T-cell (primary cell): ENCODE data around the gene MTIF3. TPM values are rescaled to one million over a fixed set of nuclear protein-coding genes. Genes with fewer than 3 reads are reported as not detected.

Experiments
- total RNA-seq, 35 experiments: library from RNA in 6 of 35; stranded (reverse) in 6 of 35; fragments of 120-200 nt in 1 of 35; gene quantifications; one replicate each; pipeline versions ENCODE4 v1.2.1 to v1.2.4 and lab custom pipeline; 2013 to 2026

MTIF3 gene
- total RNA-seq, 5 donors from 2014 or later (not counting 1 experiment from before 2014, with no cell fraction given): 45.4 to 74.1 (median 61.4) TPM

Other genes starting within 250 kb of the MTIF3 start
- gene RPL21, start 199.0 kb downstream of the MTIF3 start, total RNA-seq: 1,000 to 10,000 TPM; 1,968 to 2,258 (median 2,221) TPM
- 1 to 10 TPM in 4 of 5 donors, under 1 TPM in 1; 0.96 to 5.4 (median 2.1) TPM for gene RASL11A, start 179.7 kb downstream of the MTIF3 start, total RNA-seq
- gene GTF3A, start 25.9 kb downstream of the MTIF3 start, total RNA-seq: 100 to 1,000 TPM; 144 to 266 (median 229) TPM
- 10 to 100 TPM in 2 of 5 donors, 1 to 10 TPM in 3; 5.0 to 11.8 (median 9.8) TPM for gene LNX2, start 170.0 kb upstream of the MTIF3 start, total RNA-seq
- 100 to 1,000 TPM; 136 to 167 (median 139) TPM for gene POLR1D, start 171.3 kb upstream of the MTIF3 start, total RNA-seq